H1 (cell line): ENCODE data around the gene ESPNL. TPM values are rescaled to one million over a fixed set of nuclear protein-coding genes. Genes with fewer than 3 reads are reported as not detected.

Experiments
- CTCF ChIA-PET: fragments of 300-600 bp; sonication (Branson Sonifier 250); formaldehyde crosslinking; loops from one replicate; lab custom pipeline; 2021; ENCODE audit not compliant: partially characterized antibody; lab: Charles Lee
- POLR2A ChIA-PET: fragments of 300-600 bp; sonication (Branson Sonifier 250); formaldehyde crosslinking; loops from one replicate; lab custom pipeline; 2021; ENCODE audit warnings: inconsistent platforms; ENCODE audit not compliant: partially characterized antibody; lab: Charles Lee
- DNase-seq, 2 experiments: peaks; one replicate each; pipeline versions ENCODE4 v3.0.0 to v3.0.0-alpha.2; 2010 to 2022; ENCODE audit warnings: low spot score in 2 of 2, low read depth in 1 of 2, mixed read lengths in 1 of 2
- FAIRE-seq: peaks from 2 replicates; lab custom pipeline; 2011; peaks lifted over from hg19 to GRCh38; lab: Jason Lieb, UNC
- H2AFZ ChIP-seq: 2 replicates; pipeline ENCODE4 v1.8.1; 2012; ENCODE audit warnings: low read length, inconsistent platforms
- H2AK5ac ChIP-seq: 2 replicates; pipeline ENCODE4 v1.6.1; 2013; ENCODE audit warnings: low read depth, low read length
- H2BK120ac ChIP-seq: replicated peaks from 2 replicates; pipeline ENCODE3; 2013; ENCODE audit warnings: low read depth, low read length, inconsistent platforms
- H2BK12ac ChIP-seq: 2 replicates; pipeline ENCODE4 v1.6.1; 2013; ENCODE audit warnings: low read depth, low read length
- H2BK15ac ChIP-seq: 2 replicates; pipeline ENCODE4 v1.6.1; 2013; ENCODE audit warnings: low read length
- H2BK20ac ChIP-seq: 2 replicates; pipeline ENCODE4 v1.6.1; 2013; ENCODE audit warnings: low read length
- H2BK5ac ChIP-seq: 2 replicates; pipeline ENCODE4 v1.6.1; 2013; ENCODE audit warnings: low read depth, low read length
- H3K14ac ChIP-seq: 2 replicates; pipeline ENCODE4 v1.6.1; 2013; ENCODE audit warnings: inconsistent platforms; ENCODE audit not compliant: insufficient read length
- H3K18ac ChIP-seq: 2 replicates; pipeline ENCODE4 v1.6.1; 2013; ENCODE audit warnings: low read length; ENCODE audit errors: extremely low read depth
- H3K23ac ChIP-seq: 2 replicates; pipeline ENCODE4 v1.6.1; 2013; ENCODE audit warnings: inconsistent platforms; ENCODE audit not compliant: insufficient read length
- H3K23me2 ChIP-seq: 2 replicates; pipeline ENCODE4 v1.6.1; 2013; ENCODE audit warnings: low read depth, low read length
- H3K27ac ChIP-seq: 2 replicates; pipeline ENCODE4 v1.6.1; 2011; ENCODE audit warnings: low read depth, low read length, inconsistent platforms
- H3K27me3 ChIP-seq, 4 experiments: replicated peaks in 1 of 4; 1 replicate in 1 of 4; 2 replicates in 3 of 4; pipeline versions ENCODE4 v1.6.1 to v1.8.1; 2011 to 2013; ENCODE audit warnings: low read length in 3 of 4, mild to moderate bottlenecking in 3 of 4, inconsistent platforms in 2 of 4, mixed read lengths in 2 of 4, moderate library complexity in 1 of 4; ENCODE audit not compliant: control insufficient read depth in 3 of 4, insufficient read depth in 3 of 4; ENCODE audit errors: extremely low read depth in 1 of 4
- H3K36me3 ChIP-seq, 4 experiments: 2 replicates each; pipeline versions ENCODE4 v1.6.1 to v1.8.1; 2011 to 2013; ENCODE audit warnings: mild to moderate bottlenecking in 4 of 4, low read length in 3 of 4, moderate library complexity in 2 of 4, control low read depth in 1 of 4, inconsistent platforms in 1 of 4; ENCODE audit not compliant: insufficient read depth in 4 of 4, control insufficient read depth in 2 of 4
- H3K4ac ChIP-seq: replicated peaks from 2 replicates; pipeline ENCODE3; 2013; ENCODE audit warnings: low read length, low read depth, mixed read lengths, inconsistent platforms; ENCODE audit not compliant: insufficient read length
- H3K4me1 ChIP-seq, 4 experiments: replicated peaks in 1 of 4; 1 replicate in 1 of 4; 2 replicates in 3 of 4; pipeline versions ENCODE4 v1.6.1 to v1.8.1; 2011 to 2013; ENCODE audit warnings: low read length in 3 of 4, inconsistent platforms in 2 of 4, mixed read lengths in 1 of 4; ENCODE audit not compliant: insufficient read depth in 4 of 4, control insufficient read depth in 3 of 4
- H3K4me2 ChIP-seq, 2 experiments: 2 replicates each; pipeline versions ENCODE4 v1.6.1 to v1.8.1; 2011 to 2013; ENCODE audit warnings: low read depth in 2 of 2, low read length in 2 of 2, control low read depth in 1 of 2, inconsistent platforms in 1 of 2, mild to moderate bottlenecking in 1 of 2; ENCODE audit not compliant: insufficient read depth in 1 of 2
- H3K4me3 ChIP-seq, 4 experiments: fragments of 200-600, 300-600 bp in 1 of 4; sonication (generic), shearing (Covaris generic), sonication (Bioruptor Twin) in 1 of 4; 2 replicates each; pipeline versions ENCODE4 v1.5.1 to v1.8.1; 2011 to 2016; ENCODE audit warnings: low read length in 4 of 4, low read depth in 3 of 4, control low read depth in 2 of 4, inconsistent platforms in 2 of 4, mild to moderate bottlenecking in 2 of 4, mixed read lengths in 1 of 4, moderate library complexity in 1 of 4; ENCODE audit not compliant: insufficient read depth in 2 of 4; ENCODE audit errors: extremely low read depth in 1 of 4
- H3K56ac ChIP-seq: replicated peaks from 2 replicates; pipeline ENCODE3; 2013; ENCODE audit warnings: low read depth, mild to moderate bottlenecking, mixed read lengths, low read length, inconsistent platforms; ENCODE audit not compliant: insufficient read length
- H3K79me1 ChIP-seq: 2 replicates; pipeline ENCODE4 v1.6.1; 2013; ENCODE audit warnings: low read depth, low read length, control low read depth
- H3K79me2 ChIP-seq, 2 experiments: 2 replicates each; pipeline versions ENCODE4 v1.6.1 to v1.8.1; 2012 to 2013; ENCODE audit warnings: low read length in 2 of 2, mild to moderate bottlenecking in 2 of 2, inconsistent platforms in 1 of 2; ENCODE audit not compliant: insufficient read depth in 2 of 2, control insufficient read depth in 1 of 2
- H3K9ac ChIP-seq, 4 experiments: replicated peaks in 1 of 4; 1 replicate in 1 of 4; 2 replicates in 3 of 4; pipeline versions ENCODE4 v1.6.1 to v1.8.1; 2011 to 2013; ENCODE audit warnings: low read depth in 3 of 4, low read length in 3 of 4, control low read depth in 2 of 4, mild to moderate bottlenecking in 2 of 4, moderate library complexity in 2 of 4, inconsistent platforms in 1 of 4; ENCODE audit errors: extremely low read depth in 1 of 4
- H3K9me3 ChIP-seq, 2 experiments: 2 replicates each; pipeline versions ENCODE4 v1.6.1 to v1.8.1; 2012 to 2013; ENCODE audit warnings: mild to moderate bottlenecking in 2 of 2, moderate library complexity in 2 of 2, control low read depth in 1 of 2, inconsistent platforms in 1 of 2, low read depth in 1 of 2, low read length in 1 of 2, mixed read lengths in 1 of 2; ENCODE audit not compliant: insufficient read depth in 2 of 2
- H4K20me1 ChIP-seq, 2 experiments: replicated peaks in 1 of 2; 2 replicates each; pipeline versions ENCODE3 to v1.8.1; 2011 to 2013; ENCODE audit warnings: inconsistent platforms in 2 of 2, low read length in 2 of 2, mild to moderate bottlenecking in 1 of 2; ENCODE audit not compliant: insufficient read depth in 2 of 2, control insufficient read depth in 1 of 2
- H4K5ac ChIP-seq: 2 replicates; pipeline ENCODE4 v1.6.1; 2013; ENCODE audit warnings: low read length, low read depth, mixed read lengths, inconsistent platforms; ENCODE audit not compliant: insufficient read length
- H4K8ac ChIP-seq: 2 replicates; pipeline ENCODE4 v1.8.0; 2013; ENCODE audit warnings: mild to moderate bottlenecking, moderate library complexity, low read length, inconsistent platforms; ENCODE audit not compliant: insufficient read depth; ENCODE audit errors: extremely low read depth
- H4K91ac ChIP-seq: replicated peaks from 2 replicates; pipeline ENCODE3; 2013; ENCODE audit warnings: low read length, mixed read lengths, inconsistent platforms; ENCODE audit not compliant: insufficient read length
- CBX5 ChIP-seq: fragments of 300-800, 300-1000 bp; sonication (generic); IDR thresholded peaks from 2 replicates; pipeline ENCODE4 v1.7.1; 2016; ENCODE audit warnings: antibody characterized with exemption, low read length, low read depth
- KDM4A ChIP-seq: IDR thresholded peaks from one replicate; pipeline ENCODE4 v1.7.1; 2012; ENCODE audit warnings: low read depth, mild to moderate bottlenecking, moderate library complexity, low read length, inconsistent platforms; ENCODE audit not compliant: severe bottlenecking
- WGBS, 2 experiments: shearing (Covaris generic) in 1 of 2; methylation state at CpG; one replicate each; pipeline versions ENCODE4 v1.1.6 to v1.1.7; 2013 to 2015; ENCODE audit warnings: low lambda C conversion rate in 2 of 2, mixed read lengths in 2 of 2, inconsistent platforms in 1 of 2, low coverage in 1 of 2, missing lambda C conversion rate in 1 of 2; ENCODE audit not compliant: insufficient replicate concordance in 2 of 2, insufficient coverage in 1 of 2, insufficient read length in 1 of 2; ENCODE audit errors: extremely low coverage in 1 of 2, missing lambda C conversion rate in 1 of 2; 5-methylcytosine and 5-hydroxymethylcytosine counted together
- polyA plus RNA-seq, 7 experiments: library from polyadenylated mRNA; depleted of rRNA in 3 of 7; stranded (reverse) in 5 of 7; unstranded in 2 of 7; fragments of >200 nt in 5 of 7; fragments of 200-250 nt in 2 of 7; gene quantifications; 1 replicate in 5 of 7; 2 replicates in 1 of 7; 4 replicates in 1 of 7; pipeline versions ENCODE4 v1.2.1 to v1.2.3, GENCODE V29; 2011 to 2013; ENCODE audit warnings: missing spikeins in 2 of 7, mixed read lengths in 2 of 7
- total RNA-seq: library from RNA; stranded (reverse); fragmentation: NEBNext Ultra II Directional; extraction: Animal tissue kit (Norgen Biotek cat#: 25700); gene quantifications from 2 replicates; pipeline ENCODE4 v1.2.1, GENCODE V29; 2021

Gene ESPNL
- total and polyA plus RNA-seq, 2 of the 8 experiments (the other 6 are each of a cell fraction or from before 2014, with no cell fraction given), result 0.68 to 1.3 TPM

DNA sequence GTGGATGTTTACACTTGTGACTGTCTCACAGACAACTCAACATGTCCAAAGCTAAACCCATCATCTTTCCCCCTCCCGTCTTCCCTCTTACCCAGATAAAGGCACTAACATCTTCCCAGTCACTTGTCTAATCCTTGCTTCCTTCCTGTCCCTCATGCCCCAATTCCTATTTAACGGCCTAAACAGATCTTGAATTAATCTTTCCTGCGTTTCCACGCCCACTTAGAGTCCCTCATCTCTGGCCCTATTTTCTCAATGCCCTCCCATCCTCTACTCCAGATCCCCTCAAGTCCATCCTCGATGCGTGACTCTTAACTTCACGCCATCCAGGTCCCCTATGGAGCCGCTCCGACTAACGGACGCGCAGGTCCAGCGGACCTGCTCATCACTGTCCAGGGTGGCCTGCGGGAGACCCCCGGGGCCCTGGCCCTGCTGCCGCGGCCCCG lies 40.0 kb upstream of the ESPNL start:
- no peak overlapping the region for H3K14ac ChIP-seq
- no peak for FAIRE-seq
- no peak overlapping the region for H2BK12ac ChIP-seq
- peaks cover 9% of the 10 kb centered on the region for H3K23me2 ChIP-seq
- 3% methylated on average over 18 of the region's 18 CpGs; no CpG with 5 or more reads in 1 of the 2 experiments for WGBS, 2 experiments
- no peak overlapping the region for H2AK5ac ChIP-seq
- no peaks in the 10 kb centered on the region for H3K9me3 ChIP-seq
- peak overlapping the region; percentile 65 for H3K56ac ChIP-seq
- H3K23ac ChIP-seq, result no peak overlapping the region
- no peaks in the 10 kb centered on the region for H4K20me1 ChIP-seq
- no peak overlapping the region for H2BK20ac ChIP-seq
- H3K79me2 ChIP-seq, result peaks cover 2 to 47% of the 10 kb centered on the region in 2 experiments
- H3K36me3 ChIP-seq, result peaks cover 6 to 14% (median 11%) of the 10 kb centered on the region in 4 experiments
- peak overlapping the region; percentile 71; the same call in 1 of the 2 replicates for H2BK5ac ChIP-seq
- H3K27ac ChIP-seq, result peak overlapping the region; percentile 59; the same call in 1 of the 2 replicates
- H3K4me1 ChIP-seq, result peaks cover 0 to 10% (median 3%) of the 10 kb centered on the region in 4 experiments; a peak in 5 of 7 replicates
- H3K4me3 ChIP-seq, result peak overlapping the region; percentile 69 to 99 (median 82)
- 0 out of 2 replicates have a peak overlapping the region, but pooled peaks have one; percentile 29 for H2BK15ac ChIP-seq
- H3K79me1 ChIP-seq, result no peaks in the 10 kb centered on the region
- no peak overlapping the region for H4K5ac ChIP-seq
- H3K4ac ChIP-seq, result peak overlapping the region; percentile 92
- peak overlapping the region; percentile 82 to 92 for H3K4me2 ChIP-seq
- peak overlapping the region; percentile 38; the same call in 1 of the 2 replicates for H3K18ac ChIP-seq
- peak overlapping the region; percentile 41 to 73 (median 71) for H3K9ac ChIP-seq
- TF ChIP-seq KDM4A (peak; percentile 22), CBX5 (no peak)
- no peaks in the 10 kb centered on the region for H3K27me3 ChIP-seq
- ChIA-PET POLR2A (interaction anchor here (0.7 to 1.8 kb wide), 11 partner anchors 10 to 186 kb away, joined by 3 to 8 read pairs (median 3); partner anchors contain the start of gene ESPNL), CTCF (interaction anchor here (1.0 kb wide), 1 partner anchor 78 kb away, joined by 3 read pairs; no protein-coding TSS in a partner anchor)
- H2BK120ac ChIP-seq, result no peak overlapping the region
- DNase-seq, result no peak
- 0 out of 2 replicates have a peak overlapping the region, but pooled peaks have one; percentile 3 for H2AFZ ChIP-seq
- H4K91ac ChIP-seq, result peak overlapping the region; percentile 72
- H4K8ac ChIP-seq, result peak overlapping the region; percentile 94
